Skeletal muscle satellite cell (primary cell): ENCODE measurements around the gene LOXHD1. TPM values are rescaled to one million over a fixed set of nuclear protein-coding genes. Genes with fewer than 3 reads are reported as not detected.

ENCODE experiments used
- H3K27me3 ChIP-seq: 2 replicates; pipeline ENCODE4 v1.7.0; 2013; ENCODE audit warnings: low read length; ENCODE audit not compliant: control insufficient read depth, insufficient read depth
- H3K36me3 ChIP-seq: 2 replicates; pipeline ENCODE4 v1.7.0; 2013; ENCODE audit warnings: mild to moderate bottlenecking, control low read depth, low read length; ENCODE audit not compliant: insufficient read depth
- H3K4me1 ChIP-seq: 2 replicates; pipeline ENCODE4 v1.7.0; 2013; ENCODE audit warnings: low read length; ENCODE audit not compliant: control insufficient read depth, insufficient read depth
- H3K4me2 ChIP-seq: 2 replicates; pipeline ENCODE4 v1.7.0; 2013; ENCODE audit warnings: mild to moderate bottlenecking, low read length
- H3K4me3 ChIP-seq: 2 replicates; pipeline ENCODE4 v1.7.0; 2013; ENCODE audit warnings: low read length
- H3K9ac ChIP-seq: 2 replicates; pipeline ENCODE4 v1.7.0; 2013; ENCODE audit warnings: mild to moderate bottlenecking, low read depth, low read length, moderate library complexity
- H3K9me3 ChIP-seq: replicated peaks from 2 replicates; pipeline ENCODE4 v1.7.0; 2013; ENCODE audit warnings: mild to moderate bottlenecking, control low read depth, low read length
- total RNA-seq: library from RNA; depleted of rRNA; stranded (reverse); fragments of >200 nt; gene quantifications from 2 replicates; pipeline ENCODE4 v1.2.3, GENCODE V29; 2012; rRNA removed

The LOXHD1 gene
- total RNA-seq, result not detected in 2 replicates

GRCh38 chr18:46657115-46657955 lies at the start of gene LOXHD1:
Gene LOXHD1 (minus strand): TSS chr18:46657220. CDS start chr18:46657033, 187 bp downstream.
- no peak within 1 kb of the TSS for H3K4me2 ChIP-seq
- peaks cover 40% of the 10 kb centered on the region for H3K27me3 ChIP-seq
- no peaks in the 10 kb centered on the region for H3K36me3 ChIP-seq
- H3K4me3 ChIP-seq, result no peak within 1 kb of the TSS
- no peaks in the 10 kb centered on the region for H3K4me1 ChIP-seq
- H3K9ac ChIP-seq, result no peak within 1 kb of the TSS
- H3K9me3 ChIP-seq, result no peaks in the 10 kb centered on the region

- Histone ChIP-seq H3K9ac (no peak overlapping the region), H3K4me1 (no peaks in the 10 kb centered on the region), H3K27me3 (peaks cover 3% of the 10 kb centered on the region), H3K9me3 (no peaks in the 10 kb centered on the region), H3K36me3 (no peaks in the 10 kb centered on the region), H3K4me2 (no peak overlapping the region), H3K4me3 (no peak overlapping the region)
Measured at GRCh38 chr18:46705521-46705920, 48.5 kb upstream of the LOXHD1 start.

GRCh38 chr18:46704816-46705215 lies 47.8 kb upstream of the LOXHD1 start:
- H3K27me3 ChIP-seq, result peaks cover 3% of the 10 kb centered on the region
- H3K4me2 ChIP-seq, result no peak overlapping the region
- no peak overlapping the region for H3K4me3 ChIP-seq
- H3K4me1 ChIP-seq, result no peaks in the 10 kb centered on the region
- H3K9ac ChIP-seq, result no peak overlapping the region
- H3K9me3 ChIP-seq, result no peaks in the 10 kb centered on the region
- H3K36me3 ChIP-seq, result no peaks in the 10 kb centered on the region

GRCh38 chr18:46704189-46704588 lies 47.2 kb upstream of the LOXHD1 start:
- Histone ChIP-seq H3K27me3 (peaks cover 3% of the 10 kb centered on the region), H3K9ac (no peak overlapping the region), H3K4me3 (no peak overlapping the region)

GRCh38 chr18:46702471-46702870 lies 45.5 kb upstream of the LOXHD1 start:
- Histone ChIP-seq H3K4me3 (no peak overlapping the region), H3K9me3 (no peaks in the 10 kb centered on the region), H3K4me1 (no peaks in the 10 kb centered on the region), H3K4me2 (no peak overlapping the region), H3K36me3 (no peaks in the 10 kb centered on the region), H3K9ac (no peak overlapping the region), H3K27me3 (peaks cover 3% of the 10 kb centered on the region)

More at GRCh38 chr18:46704189-46704588, 47.2 kb upstream of the LOXHD1 start:
- H3K36me3 ChIP-seq, result no peaks in the 10 kb centered on the region
- H3K4me1 ChIP-seq, result no peaks in the 10 kb centered on the region
- no peaks in the 10 kb centered on the region for H3K9me3 ChIP-seq
- H3K4me2 ChIP-seq, result no peak overlapping the region

- Histone ChIP-seq H3K4me1 (no peaks in the 10 kb centered on the region), H3K27me3 (no peaks in the 10 kb centered on the region), H3K9me3 (no peaks in the 10 kb centered on the region), H3K36me3 (no peaks in the 10 kb centered on the region), H3K9ac (no peak overlapping the region), H3K4me3 (no peak overlapping the region), H3K4me2 (no peak overlapping the region)
Measured at GRCh38 chr18:46700066-46700824, 43.2 kb upstream of the LOXHD1 start.

GRCh38 chr18:46696702-46697101 lies 39.7 kb upstream of the LOXHD1 start:
- no peak overlapping the region for H3K4me3 ChIP-seq
- H3K36me3 ChIP-seq, result no peaks in the 10 kb centered on the region
- H3K27me3 ChIP-seq, result no peaks in the 10 kb centered on the region
- no peak overlapping the region for H3K9ac ChIP-seq
- no peaks in the 10 kb centered on the region for H3K4me1 ChIP-seq
- H3K4me2 ChIP-seq, result no peak overlapping the region
- H3K9me3 ChIP-seq, result no peaks in the 10 kb centered on the region

GRCh38 chr18:46696268-46696667 lies 39.2 kb upstream of the LOXHD1 start:
- H3K4me1 ChIP-seq, result no peaks in the 10 kb centered on the region
- no peaks in the 10 kb centered on the region for H3K36me3 ChIP-seq
- no peak overlapping the region for H3K4me3 ChIP-seq
- no peak overlapping the region for H3K4me2 ChIP-seq
- H3K9ac ChIP-seq, result no peak overlapping the region
- H3K27me3 ChIP-seq, result no peaks in the 10 kb centered on the region
- H3K9me3 ChIP-seq, result no peaks in the 10 kb centered on the region

- no peaks in the 10 kb centered on the region for H3K36me3 ChIP-seq
- H3K4me1 ChIP-seq, result no peaks in the 10 kb centered on the region
- no peaks in the 10 kb centered on the region for H3K27me3 ChIP-seq
- no peak overlapping the region for H3K4me3 ChIP-seq
- no peak overlapping the region for H3K4me2 ChIP-seq
- no peaks in the 10 kb centered on the region for H3K9me3 ChIP-seq
- H3K9ac ChIP-seq, result no peak overlapping the region
Measured at GRCh38 chr18:46693996-46694395, 37.0 kb upstream of the LOXHD1 start.

GRCh38 chr18:46688853-46689525 lies 32.0 kb upstream of the LOXHD1 start:
- H3K9me3 ChIP-seq, result no peaks in the 10 kb centered on the region
- no peak overlapping the region for H3K4me3 ChIP-seq
- H3K9ac ChIP-seq, result no peak overlapping the region
- H3K27me3 ChIP-seq, result no peaks in the 10 kb centered on the region
- H3K4me1 ChIP-seq, result no peaks in the 10 kb centered on the region
- H3K36me3 ChIP-seq, result no peaks in the 10 kb centered on the region
- H3K4me2 ChIP-seq, result no peak overlapping the region

- Histone ChIP-seq H3K9me3 (no peaks in the 10 kb centered on the region), H3K4me2 (no peak overlapping the region), H3K27me3 (no peaks in the 10 kb centered on the region), H3K36me3 (no peaks in the 10 kb centered on the region), H3K4me1 (no peaks in the 10 kb centered on the region), H3K4me3 (no peak overlapping the region), H3K9ac (no peak overlapping the region)
Measured at GRCh38 chr18:46686186-46686585, 29.2 kb upstream of the LOXHD1 start.
